RWPE2 (cell line): ENCODE data around the gene UBAC1.

Experiments
- ATAC-seq: fragments of 200-7000 bp; cut with Tn5 transposase; 3 replicates; pipeline ENCODE4 v1.9.1; 2021; ENCODE audit warnings: low read depth
- DNase-seq: peaks from one replicate; pipeline ENCODE4 v3.0.0-alpha.2; 2020; ENCODE audit warnings: low spot score
- H3K27ac ChIP-seq: fragments of 450-650 bp; 2 replicates; pipeline ENCODE4 v1.5.1; 2017; ENCODE audit warnings: mild to moderate bottlenecking; ENCODE audit not compliant: poor library complexity, severe bottlenecking
- H3K27me3 ChIP-seq: fragments of 250-450 bp; sonication (Bioruptor Pico); 2 replicates; pipeline ENCODE4 v1.5.1; 2021; ENCODE audit warnings: mild to moderate bottlenecking, moderate library complexity; ENCODE audit not compliant: insufficient read depth, poor library complexity, severe bottlenecking
- H3K36me3 ChIP-seq: fragments of 250-450 bp; sonication (Bioruptor Pico); 2 replicates; pipeline ENCODE4 v1.5.1; 2020; ENCODE audit warnings: low read depth, mild to moderate bottlenecking, moderate library complexity
- H3K4me1 ChIP-seq: fragments of 250-450 bp; sonication (Bioruptor Pico); 2 replicates; pipeline ENCODE4 v1.5.1; 2021; ENCODE audit warnings: mild to moderate bottlenecking, moderate library complexity; ENCODE audit not compliant: insufficient read depth, poor library complexity, severe bottlenecking
- H3K4me3 ChIP-seq: fragments of 250-450 bp; sonication (Bioruptor Pico); 2 replicates; pipeline ENCODE4 v1.5.1; 2021; ENCODE audit warnings: mild to moderate bottlenecking, moderate library complexity; ENCODE audit not compliant: severe bottlenecking
- H3K9me3 ChIP-seq: fragments of 250-450 bp; sonication (Bioruptor Pico); 2 replicates; pipeline ENCODE4 v1.5.1; 2021; ENCODE audit warnings: mild to moderate bottlenecking, moderate library complexity; ENCODE audit not compliant: severe bottlenecking
- CTCF ChIP-seq: fragments of 450-650 bp; IDR thresholded peaks from one replicate; pipeline ENCODE4 v1.5.1; 2017; ENCODE audit warnings: mild to moderate bottlenecking, moderate library complexity; ENCODE audit not compliant: poor library complexity, severe bottlenecking

The UBAC1 gene

GRCh38 chr9:135973277-135974219 is 12.4 kb upstream of the UBAC1 start:
- H3K27ac ChIP-seq: no peak overlapping the region
- no peaks in the 10 kb centered on the region for H3K36me3 ChIP-seq
- no peaks in the 10 kb centered on the region for H3K4me1 ChIP-seq
- H3K27me3 ChIP-seq: peaks cover under 1% of the 10 kb centered on the region
- no peaks in the 10 kb centered on the region for H3K9me3 ChIP-seq
- no peak for ATAC-seq
- H3K4me3 ChIP-seq: no peak overlapping the region
- DNase-seq: no peak
- no peak for TF ChIP-seq CTCF

GRCh38 chr9:135971892-135972291 is 10.7 kb upstream of the UBAC1 start:
- no peak overlapping the region for H3K27ac ChIP-seq
- no peak for TF ChIP-seq CTCF
- no peaks in the 10 kb centered on the region for H3K27me3 ChIP-seq
- DNase-seq: no peak
- peak; percentile 83 for ATAC-seq
- H3K36me3 ChIP-seq: no peaks in the 10 kb centered on the region
- H3K4me1 ChIP-seq: no peaks in the 10 kb centered on the region
- no peak overlapping the region for H3K4me3 ChIP-seq
- H3K9me3 ChIP-seq: no peaks in the 10 kb centered on the region

DNA sequence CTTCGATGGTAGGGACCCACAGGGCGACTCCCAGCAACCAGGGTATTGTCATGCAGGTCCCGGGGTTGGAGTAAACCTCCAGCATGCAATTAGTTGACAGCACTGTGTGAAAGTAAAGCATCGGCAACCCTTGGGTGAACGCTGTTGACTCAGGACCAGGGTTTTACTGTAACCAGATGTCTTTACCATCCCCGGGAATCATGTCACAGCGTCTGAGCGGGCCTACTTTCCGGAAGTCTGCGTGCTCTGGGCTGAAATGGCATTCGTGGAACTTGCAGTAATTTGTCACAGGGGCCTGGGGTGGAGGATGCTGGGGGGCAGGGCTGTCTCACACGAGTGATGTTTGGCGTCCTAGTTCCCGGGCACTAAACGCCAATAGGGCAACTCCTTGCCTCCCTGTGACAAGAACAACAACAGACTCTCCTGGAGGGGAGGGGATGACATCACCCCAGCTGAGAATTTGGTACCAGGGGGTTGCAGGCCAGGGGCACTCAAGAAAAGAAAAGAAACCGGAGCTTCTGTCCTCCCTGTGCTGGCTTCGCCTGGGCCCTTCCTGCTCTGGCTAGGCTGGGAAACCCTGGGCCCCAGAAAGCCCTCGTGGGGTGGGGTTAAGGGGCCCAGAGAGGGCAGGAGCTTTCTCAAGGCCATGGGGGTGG is 10.1 kb upstream of the UBAC1 start:
- no peak overlapping the region for H3K27ac ChIP-seq
- H3K36me3 ChIP-seq: no peaks in the 10 kb centered on the region
- TF ChIP-seq CTCF: no peak
- H3K4me1 ChIP-seq: no peaks in the 10 kb centered on the region
- no peaks in the 10 kb centered on the region for H3K27me3 ChIP-seq
- ATAC-seq: no peak
- DNase-seq: no peak
- no peaks in the 10 kb centered on the region for H3K9me3 ChIP-seq
- H3K4me3 ChIP-seq: no peak overlapping the region

DNA sequence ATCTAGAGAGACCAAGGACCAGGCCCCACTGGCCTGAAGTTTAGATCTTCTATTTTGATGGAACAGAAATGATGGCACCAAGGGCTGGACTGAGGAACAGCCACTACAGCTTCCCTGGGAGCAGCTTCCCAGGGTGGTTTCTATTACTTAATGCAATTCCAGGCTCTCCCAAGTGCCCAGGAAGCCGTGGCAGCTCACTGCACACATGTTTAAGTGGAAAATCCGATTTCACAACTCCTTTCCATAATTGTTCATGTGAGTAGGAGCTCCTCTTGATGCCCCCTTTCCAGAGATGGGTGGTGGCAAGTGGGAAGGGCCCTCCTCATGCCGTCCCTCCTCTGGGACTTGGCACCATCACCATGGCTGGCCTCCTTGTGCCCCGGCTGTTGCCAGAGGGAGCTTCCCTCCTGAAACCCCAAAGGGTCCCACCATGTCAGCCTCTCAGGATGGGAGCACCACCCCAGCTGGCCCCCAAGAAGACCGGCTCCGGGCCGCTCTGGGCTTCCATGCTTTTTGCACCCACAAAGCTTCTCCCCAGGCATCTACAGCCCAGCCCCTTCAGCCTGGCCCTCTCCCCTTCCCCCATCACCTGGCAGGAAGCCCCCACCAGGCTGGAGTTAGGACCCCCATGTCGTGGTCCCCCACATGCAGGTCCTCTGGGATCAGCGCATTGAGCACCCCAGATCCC is 9.1 kb upstream of the UBAC1 start:
- H3K36me3 ChIP-seq: no peaks in the 10 kb centered on the region

More for the DNA sequence above, 9.1 kb upstream of the UBAC1 start:
- DNase-seq (no peak), ATAC-seq (no peak)
- Histone ChIP-seq H3K27me3 (no peaks in the 10 kb centered on the region), H3K9me3 (no peaks in the 10 kb centered on the region), H3K27ac (no peak overlapping the region), H3K4me1 (no peaks in the 10 kb centered on the region), H3K4me3 (no peak overlapping the region)
- TF ChIP-seq CTCF: no peak
